Lower lobe of right lung (tissue), 2 donors: Measurements from ENCODE around the gene GPT2. TPM values are rescaled to one million over a fixed set of nuclear protein-coding genes. Genes with fewer than 3 reads are reported as not detected.
"Not testable (repeated sequence)": the region's sequence is repeated elsewhere in the genome, so short reads cannot be mapped to it uniquely, and the experiment has no call there.

Source experiments
- ATAC-seq, 2 donors: fragments of 200-7000 bp; cut with Tn5 transposase; one replicate each; pipeline ENCODE4 v1.9.1; 2020 to 2022; ENCODE audit warnings: mild to moderate bottlenecking in 2 of 2, moderate library complexity in 2 of 2
- DNase-seq: peaks from one replicate; pipeline ENCODE4 v3.0.0-alpha.2; 2020
- H3K27ac ChIP-seq: fragments of 200-600 bp; one replicate; pipeline ENCODE4 v1.8.0; 2022
- H3K27me3 ChIP-seq: fragments of 200-600 bp; one replicate; pipeline ENCODE4 v1.8.0; 2022; ENCODE audit warnings: low read depth
- H3K36me3 ChIP-seq: fragments of 200-600 bp; one replicate; pipeline ENCODE4 v1.8.0; 2022; ENCODE audit warnings: mild to moderate bottlenecking
- H3K4me1 ChIP-seq: fragments of 200-600 bp; one replicate; pipeline ENCODE4 v1.8.0; 2022
- H3K4me3 ChIP-seq: fragments of 200-600 bp; one replicate; pipeline ENCODE4 v1.8.0; 2022; ENCODE audit warnings: mild to moderate bottlenecking
- H3K9me3 ChIP-seq: fragments of 200-600 bp; one replicate; pipeline ENCODE4 v1.8.0; 2022
- intact Hi-C: fragments of 100-400 bp; cut with DNase I; formaldehyde crosslinking; loops from one replicate; pipeline ENCODE4 v1.11.0; 2022
- total RNA-seq: library from RNA; stranded (reverse); fragmentation: NEBNext Ultra II Directional; extraction: Animal tissue kit (Norgen Biotek cat#: 25700); gene quantifications from one replicate; pipeline ENCODE4 v1.2.1, GENCODE V29; 2021
- TF ChIP-seq, protein P1 (sequence below): fragments of 200-600 bp; IDR thresholded peaks from one replicate; pipeline ENCODE4 v1.8.0; 2022; ENCODE audit warnings: antibody characterized with exemption, mild to moderate bottlenecking
- donor health status: DM: no; HTN: yes; CAD: no; lungs with severe emphysema.

Gene GPT2
- total RNA-seq, 1 donor from 2014 or later = 4.8 TPM

GRCh38 chr16:46930861-46931260, 46.7 kb downstream of the GPT2 start:
- TF ChIP-seq, protein P1, sequence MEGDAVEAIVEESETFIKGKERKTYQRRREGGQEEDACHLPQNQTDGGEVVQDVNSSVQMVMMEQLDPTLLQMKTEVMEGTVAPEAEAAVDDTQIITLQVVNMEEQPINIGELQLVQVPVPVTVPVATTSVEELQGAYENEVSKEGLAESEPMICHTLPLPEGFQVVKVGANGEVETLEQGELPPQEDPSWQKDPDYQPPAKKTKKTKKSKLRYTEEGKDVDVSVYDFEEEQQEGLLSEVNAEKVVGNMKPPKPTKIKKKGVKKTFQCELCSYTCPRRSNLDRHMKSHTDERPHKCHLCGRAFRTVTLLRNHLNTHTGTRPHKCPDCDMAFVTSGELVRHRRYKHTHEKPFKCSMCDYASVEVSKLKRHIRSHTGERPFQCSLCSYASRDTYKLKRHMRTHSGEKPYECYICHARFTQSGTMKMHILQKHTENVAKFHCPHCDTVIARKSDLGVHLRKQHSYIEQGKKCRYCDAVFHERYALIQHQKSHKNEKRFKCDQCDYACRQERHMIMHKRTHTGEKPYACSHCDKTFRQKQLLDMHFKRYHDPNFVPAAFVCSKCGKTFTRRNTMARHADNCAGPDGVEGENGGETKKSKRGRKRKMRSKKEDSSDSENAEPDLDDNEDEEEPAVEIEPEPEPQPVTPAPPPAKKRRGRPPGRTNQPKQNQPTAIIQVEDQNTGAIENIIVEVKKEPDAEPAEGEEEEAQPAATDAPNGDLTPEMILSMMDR = no peak
- intact Hi-C loops = no loop called here
- Histone ChIP-seq H3K9me3 (no peaks in the 10 kb centered on the region), H3K4me3 (no peak overlapping the region), H3K27me3 (no peaks in the 10 kb centered on the region), H3K4me1 (peaks cover 6% of the 10 kb centered on the region), H3K27ac (no peak overlapping the region), H3K36me3 (no peaks in the 10 kb centered on the region)
- DNase-seq = no peak
- ATAC-seq = no peak

DNA sequence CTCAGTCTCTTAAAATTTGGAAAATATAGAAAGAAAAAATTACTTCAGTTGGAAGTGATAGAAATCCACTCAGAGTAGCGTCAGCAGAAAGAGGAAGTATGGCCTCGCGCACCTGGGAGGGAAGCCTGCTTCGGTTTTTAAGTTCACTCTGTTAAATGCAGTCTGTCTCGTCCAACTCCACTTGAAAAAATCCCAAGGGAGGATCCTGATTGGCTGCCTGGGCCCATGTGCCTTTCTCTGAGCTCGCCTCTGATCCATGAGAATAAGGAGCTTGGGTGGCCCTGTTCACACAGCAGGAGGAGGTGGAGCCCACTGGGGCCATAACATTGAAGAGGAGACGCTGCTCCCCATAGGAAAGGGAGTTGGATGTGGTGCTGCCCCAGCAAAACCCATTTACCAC, 48.6 kb downstream of the GPT2 start:
- TF ChIP-seq, protein P1 = no peak
- Histone ChIP-seq H3K4me3 (no peak overlapping the region), H3K36me3 (no peaks in the 10 kb centered on the region), H3K4me1 (peaks cover 6% of the 10 kb centered on the region), H3K27me3 (no peaks in the 10 kb centered on the region), H3K9me3 (no peaks in the 10 kb centered on the region), H3K27ac (no peak overlapping the region)
- intact Hi-C loops = no loop called here
- DNase-seq = no peak
- no peak for ATAC-seq

DNA sequence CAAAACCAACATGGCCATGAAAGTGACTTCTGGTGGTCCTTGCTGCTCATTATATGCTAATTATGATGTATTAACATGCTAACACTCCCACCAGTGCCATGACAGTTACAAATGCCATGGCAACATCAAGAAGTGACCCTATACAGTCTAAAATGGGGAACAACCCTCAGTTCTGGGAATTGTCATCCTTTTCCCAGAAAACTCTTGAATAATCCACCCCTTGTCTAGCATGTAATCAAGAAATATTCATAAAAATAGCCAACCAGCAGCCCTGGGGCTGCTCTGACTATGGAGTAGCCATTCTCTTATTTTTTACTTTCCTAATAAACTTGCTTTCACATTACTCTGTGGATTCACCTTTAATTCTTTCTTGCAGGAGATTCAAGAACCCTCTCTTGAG, 53.4 kb downstream of the GPT2 start:
- no peaks in the 10 kb centered on the region for H3K27me3 ChIP-seq
- H3K36me3 ChIP-seq = no peaks in the 10 kb centered on the region
- H3K4me1 ChIP-seq = no peaks in the 10 kb centered on the region
- no peak overlapping the region for H3K4me3 ChIP-seq
- ATAC-seq = no peak
- DNase-seq = no peak
- H3K27ac ChIP-seq = no peak overlapping the region
- no peaks in the 10 kb centered on the region for H3K9me3 ChIP-seq
- TF ChIP-seq, protein P1 = no peak
- intact Hi-C loops = no loop called here

DNA sequence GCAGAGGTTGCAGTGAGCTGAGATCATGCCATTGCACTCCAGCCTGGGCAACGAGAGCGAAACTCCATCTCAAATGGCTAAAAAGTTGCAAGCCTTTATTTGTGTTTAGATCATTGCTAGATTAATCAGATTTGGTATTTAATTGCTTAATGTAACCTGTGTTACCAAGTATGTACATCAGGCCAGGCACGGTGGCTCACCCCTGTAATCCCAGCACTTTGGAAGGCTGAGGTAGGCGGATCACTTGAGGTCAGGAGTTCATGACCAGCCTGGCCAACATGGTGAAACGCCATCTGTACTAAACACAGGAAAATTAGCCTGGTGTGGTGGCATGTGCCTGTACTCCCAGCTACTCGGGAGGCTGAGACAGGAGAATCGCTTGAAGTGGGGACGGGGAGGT, 60.6 kb downstream of the GPT2 start:
- ATAC-seq, H3K27ac ChIP-seq, intact Hi-C loops, H3K9me3 ChIP-seq, DNase-seq, H3K4me1 ChIP-seq, H3K27me3 ChIP-seq, H3K36me3 ChIP-seq, H3K4me3 ChIP-seq: not testable (repeated sequence)

DNA sequence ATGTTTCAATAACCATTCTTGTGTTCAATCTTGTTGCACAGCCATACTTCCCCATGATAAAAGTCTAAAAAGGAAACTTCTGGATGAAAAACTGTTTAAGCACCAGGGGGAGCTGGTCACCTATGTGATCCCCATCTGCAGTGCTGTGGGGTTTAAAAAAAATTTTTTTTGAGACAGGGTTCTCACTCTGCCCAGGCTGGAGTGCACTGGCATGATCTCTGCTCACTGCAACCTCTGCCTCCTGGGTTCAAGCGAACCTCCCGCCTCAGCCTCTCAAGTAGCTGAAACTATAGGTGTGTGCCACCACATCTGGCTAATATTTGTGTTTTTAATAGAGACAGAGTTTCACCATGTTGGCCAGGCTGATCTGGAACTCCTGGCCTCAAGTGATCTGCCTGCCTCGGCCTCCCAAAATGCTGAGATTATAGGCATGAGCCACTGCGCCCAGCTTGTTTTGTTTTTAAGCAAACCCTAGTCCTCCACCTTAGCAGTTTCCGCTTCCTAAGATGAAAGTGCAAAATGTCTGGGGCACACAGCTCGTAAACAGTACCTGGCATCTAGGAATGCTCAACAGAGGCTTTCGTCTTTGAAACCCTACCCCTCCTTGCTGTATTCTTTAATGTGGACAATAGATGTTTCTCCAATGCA, 63.9 kb downstream of the GPT2 start:
- Histone ChIP-seq H3K4me1 (no peaks in the 10 kb centered on the region), H3K27ac (no peak overlapping the region), H3K36me3 (no peaks in the 10 kb centered on the region), H3K4me3 (no peak overlapping the region), H3K9me3 (no peaks in the 10 kb centered on the region), H3K27me3 (no peaks in the 10 kb centered on the region)
- intact Hi-C loops = no loop called here
- DNase-seq (no peak), ATAC-seq (peak; percentile 43 to 51)
- TF ChIP-seq, protein P1 = peak; percentile 38

- Histone ChIP-seq H3K36me3 (no peaks in the 10 kb centered on the region), H3K4me3 (no peak overlapping the region), H3K4me1 (no peaks in the 10 kb centered on the region), H3K27ac (no peak overlapping the region), H3K9me3 (no peaks in the 10 kb centered on the region), H3K27me3 (no peaks in the 10 kb centered on the region)
- no peak for ATAC-seq
- TF ChIP-seq, protein P1 = no peak
- DNase-seq = no peak
- intact Hi-C loops = no loop called here
Measured at GRCh38 chr16:46948548-46949166, 64.5 kb downstream of the GPT2 start.
